Mesenchymal stem cell (in vitro differentiated cells and primary cell): ENCODE results near the gene ELL2.
A peak's percentile ranks its signal among the peaks of the same experiment; 100 is the strongest.

Experiments used
- DNase-seq: peaks from one replicate; pipeline ENCODE4 v3.0.0-alpha.2; 2013
- H2AFZ ChIP-seq: one replicate; pipeline ENCODE4 v1.6.1; 2013; ENCODE audit warnings: low read depth, mild to moderate bottlenecking, control low read depth, inconsistent platforms, low read length, moderate library complexity
- H2AK5ac ChIP-seq: 2 replicates; pipeline ENCODE4 v1.6.1; 2013; ENCODE audit warnings: low read length, moderate library complexity, mild to moderate bottlenecking, inconsistent platforms; ENCODE audit not compliant: severe bottlenecking
- H2BK120ac ChIP-seq: one replicate; pipeline ENCODE4 v1.6.1; 2013; ENCODE audit warnings: low read depth, mild to moderate bottlenecking, inconsistent platforms, low read length, moderate library complexity
- H2BK12ac ChIP-seq, 2 experiments: one replicate each; pipeline ENCODE4 v1.6.1; 2013; ENCODE audit warnings: inconsistent platforms in 2 of 2, low read length in 2 of 2, mild to moderate bottlenecking in 2 of 2, moderate library complexity in 2 of 2, control low read depth in 1 of 2
- H2BK15ac ChIP-seq: one replicate; pipeline ENCODE4 v1.6.1; 2013; ENCODE audit warnings: mild to moderate bottlenecking, low read depth, inconsistent platforms; ENCODE audit not compliant: poor library complexity, severe bottlenecking
- H2BK5ac ChIP-seq: 2 replicates; pipeline ENCODE4 v1.6.1; 2013; ENCODE audit warnings: low read depth, mild to moderate bottlenecking, low read length, control low read depth, inconsistent platforms; ENCODE audit not compliant: poor library complexity, severe bottlenecking
- H3K14ac ChIP-seq, 2 experiments: one replicate each; pipeline ENCODE4 v1.6.1; 2013; ENCODE audit warnings: inconsistent platforms in 2 of 2, low read length in 2 of 2, control low read depth in 1 of 2, mild to moderate bottlenecking in 1 of 2, moderate library complexity in 1 of 2
- H3K18ac ChIP-seq, 2 experiments: one replicate each; pipeline ENCODE4 v1.6.1; 2013; ENCODE audit warnings: inconsistent platforms in 2 of 2, low read length in 2 of 2, control low read depth in 1 of 2, low read depth in 1 of 2, mild to moderate bottlenecking in 1 of 2
- H3K23ac ChIP-seq, 2 experiments: one replicate each; pipeline ENCODE4 v1.6.1; 2013; ENCODE audit warnings: inconsistent platforms in 2 of 2, low read length in 2 of 2, mild to moderate bottlenecking in 2 of 2, moderate library complexity in 2 of 2, control low read depth in 1 of 2
- H3K27ac ChIP-seq: 2 replicates; pipeline ENCODE4 v1.5.1; 2013; ENCODE audit warnings: mild to moderate bottlenecking, moderate library complexity, low read length, control low read depth, inconsistent platforms; ENCODE audit not compliant: poor library complexity, severe bottlenecking
- H3K27me3 ChIP-seq, 2 experiments: 2 replicates each; pipeline versions ENCODE4 v1.6.1 to v1.7.0; 2013; ENCODE audit warnings: low read length in 2 of 2, mild to moderate bottlenecking in 2 of 2, moderate library complexity in 2 of 2, control low read depth in 1 of 2, inconsistent platforms in 1 of 2; ENCODE audit not compliant: control insufficient read depth in 1 of 2, insufficient read depth in 1 of 2
- H3K36me3 ChIP-seq, 2 experiments: 2 replicates each; pipeline versions ENCODE4 v1.6.1 to v1.7.0; 2013; ENCODE audit warnings: low read length in 2 of 2, control low read depth in 1 of 2, inconsistent platforms in 1 of 2, low read depth in 1 of 2, mild to moderate bottlenecking in 1 of 2; ENCODE audit not compliant: insufficient read depth in 2 of 2, control insufficient read depth in 1 of 2
- H3K4ac ChIP-seq, 2 experiments: one replicate each; pipeline ENCODE4 v1.6.1; 2013; ENCODE audit warnings: inconsistent platforms in 2 of 2, low read length in 2 of 2, mild to moderate bottlenecking in 2 of 2, moderate library complexity in 2 of 2, control low read depth in 1 of 2, low read depth in 1 of 2
- H3K4me1 ChIP-seq: 2 replicates; pipeline ENCODE4 v1.6.1; 2013; ENCODE audit warnings: low read depth, low read length, control low read depth; ENCODE audit not compliant: control insufficient read depth, insufficient read depth
- H3K4me2 ChIP-seq: 2 replicates; pipeline ENCODE4 v1.6.1; 2013; ENCODE audit warnings: low read length, mild to moderate bottlenecking, inconsistent platforms; ENCODE audit not compliant: poor library complexity, severe bottlenecking
- H3K4me3 ChIP-seq, 2 experiments: 2 replicates each; pipeline versions ENCODE4 v1.5.1 to v1.7.0; 2013; ENCODE audit warnings: low read length in 2 of 2, mild to moderate bottlenecking in 2 of 2, control low read depth in 1 of 2, low read depth in 1 of 2; ENCODE audit not compliant: insufficient read depth in 1 of 2
- H3K79me1 ChIP-seq: replicated peaks from 2 replicates; pipeline ENCODE4 v1.6.1; 2013; ENCODE audit warnings: mild to moderate bottlenecking, control low read depth, low read length, inconsistent platforms; ENCODE audit not compliant: poor library complexity, severe bottlenecking
- H3K9ac ChIP-seq: 2 replicates; pipeline ENCODE4 v1.7.0; 2013; ENCODE audit warnings: mild to moderate bottlenecking, low read length, moderate library complexity
- H3K9me3 ChIP-seq: 2 replicates; pipeline ENCODE4 v1.7.0; 2013; ENCODE audit warnings: mild to moderate bottlenecking, low read length; ENCODE audit not compliant: control insufficient read depth
- H4K8ac ChIP-seq: one replicate; pipeline ENCODE4 v1.6.1; 2013; ENCODE audit warnings: inconsistent platforms, mild to moderate bottlenecking, low read length, moderate library complexity
- H4K91ac ChIP-seq: one replicate; pipeline ENCODE4 v1.6.1; 2013; ENCODE audit warnings: mild to moderate bottlenecking, low read length, inconsistent platforms
- WGBS: methylation state at CpG from one replicate; pipeline ENCODE4 v1.1.7; 2013; ENCODE audit warnings: mixed read lengths; 5-methylcytosine and 5-hydroxymethylcytosine counted together

ELL2 gene

GRCh38 chr5:95925939-95926338 is 35.7 kb downstream of the ELL2 start:
- Histone ChIP-seq H3K27ac (no peak overlapping the region), H4K91ac (no peak overlapping the region), H3K9ac (no peak overlapping the region), H2AFZ (no peak overlapping the region), H3K9me3 (no peaks in the 10 kb centered on the region), H3K4me2 (no peak overlapping the region), H3K14ac (no peak overlapping the region), H4K8ac (no peak overlapping the region), H3K23ac (no peak overlapping the region), H3K18ac (no peak overlapping the region), H2BK120ac (no peak overlapping the region), H3K79me1 (peaks cover 22% of the 10 kb centered on the region), H3K4me1 (no peaks in the 10 kb centered on the region), H2BK5ac (no peak overlapping the region), H3K27me3 (no peaks in the 10 kb centered on the region), H2BK12ac (no peak overlapping the region), H3K4me3 (no peak overlapping the region), H2BK15ac (no peak overlapping the region), H3K4ac (no peak overlapping the region), H3K36me3 (peaks cover 2 to 25% of the 10 kb centered on the region in 2 experiments), H2AK5ac (no peak overlapping the region)
- no peak for DNase-seq

GRCh38 chr5:95925378-95925744 is 36.3 kb downstream of the ELL2 start:
- H3K4me1 ChIP-seq: no peaks in the 10 kb centered on the region
- 100% methylated on average over 1 of the region's 2 CpGs for WGBS
- no peak overlapping the region for H2BK120ac ChIP-seq
- no peak overlapping the region for H3K27ac ChIP-seq
- H2BK12ac ChIP-seq: no peak overlapping the region
- no peak overlapping the region for H3K14ac ChIP-seq
- no peak overlapping the region for H4K8ac ChIP-seq
- H2AK5ac ChIP-seq: no peak overlapping the region
- H3K9me3 ChIP-seq: no peaks in the 10 kb centered on the region
- H3K27me3 ChIP-seq: no peaks in the 10 kb centered on the region
- no peak for DNase-seq
- peaks cover 2 to 30% of the 10 kb centered on the region in 2 experiments for H3K36me3 ChIP-seq
- peaks cover 21% of the 10 kb centered on the region for H3K79me1 ChIP-seq
- no peak overlapping the region for H3K18ac ChIP-seq
- H3K4me2 ChIP-seq: no peak overlapping the region
- H3K23ac ChIP-seq: no peak overlapping the region
- no peak overlapping the region for H2BK15ac ChIP-seq
- no peak overlapping the region for H2BK5ac ChIP-seq
- no peak overlapping the region for H3K4me3 ChIP-seq
- H4K91ac ChIP-seq: no peak overlapping the region
- H3K4ac ChIP-seq: no peak overlapping the region
- no peak overlapping the region for H2AFZ ChIP-seq
- H3K9ac ChIP-seq: no peak overlapping the region

- Histone ChIP-seq H2BK5ac (no peak overlapping the region), H3K9me3 (no peaks in the 10 kb centered on the region), H3K4me2 (no peak overlapping the region), H3K18ac (no peak overlapping the region), H3K27me3 (no peaks in the 10 kb centered on the region), H3K14ac (no peak overlapping the region), H3K4me3 (no peak overlapping the region), H3K4ac (no peak overlapping the region), H2AK5ac (no peak overlapping the region), H2BK12ac (no peak overlapping the region), H3K36me3 (peaks cover 2 to 30% of the 10 kb centered on the region in 2 experiments), H2AFZ (no peak overlapping the region), H3K9ac (no peak overlapping the region), H3K79me1 (peaks cover 19% of the 10 kb centered on the region), H2BK15ac (no peak overlapping the region), H3K4me1 (no peaks in the 10 kb centered on the region), H4K91ac (no peak overlapping the region), H2BK120ac (no peak overlapping the region), H3K23ac (no peak overlapping the region), H4K8ac (no peak overlapping the region), H3K27ac (no peak overlapping the region)
- DNase-seq: peak; percentile 88
- 24% methylated on average over 3 of the region's 4 CpGs for WGBS
These were observed 36.8 kb downstream of the ELL2 start for GRCh38 chr5:95924720-95925377.

GRCh38 chr5:95923918-95924544 is 37.6 kb downstream of the ELL2 start:
- Histone ChIP-seq H2BK12ac (no peak overlapping the region), H4K8ac (no peak overlapping the region), H3K27ac (no peak overlapping the region), H3K18ac (peak overlapping the region in 1 of 2 experiments; percentile 40), H3K4me3 (no peak overlapping the region), H4K91ac (no peak overlapping the region), H2AFZ (no peak overlapping the region), H3K79me1 (peaks cover 19% of the 10 kb centered on the region), H3K4me2 (no peak overlapping the region), H2BK120ac (no peak overlapping the region), H3K9me3 (no peaks in the 10 kb centered on the region), H3K4ac (peak overlapping the region in 1 of 2 experiments; percentile 28), H2BK15ac (no peak overlapping the region), H3K9ac (no peak overlapping the region), H2BK5ac (no peak overlapping the region), H3K36me3 (peaks cover 2 to 33% of the 10 kb centered on the region in 2 experiments), H3K27me3 (no peaks in the 10 kb centered on the region), H3K23ac (no peak overlapping the region), H2AK5ac (no peak overlapping the region), H3K4me1 (no peaks in the 10 kb centered on the region), H3K14ac (no peak overlapping the region)
- DNase-seq: no peak
- WGBS: 76% methylated on average over 1 of the region's 2 CpGs
